Urothelium cell line (cell line): ENCODE measurements around the gene EPHA4.

Experiments
- DNase-seq: peaks from one replicate; pipeline ENCODE4 v3.0.0; 2011; ENCODE audit warnings: low spot score, mixed read lengths
- FAIRE-seq: peaks from 2 replicates; lab custom pipeline; 2011; peaks lifted over from hg19 to GRCh38; lab: Jason Lieb, UNC

EPHA4 gene

GRCh38 chr2:221410487-221410886, 161.6 kb downstream of the EPHA4 start:
- FAIRE-seq: no peak
- DNase-seq: no peak

- DNase-seq (no peak), FAIRE-seq (no peak)
Observed at GRCh38 chr2:221407765-221408164, 164.3 kb downstream of the EPHA4 start.

- DNase-seq (no peak), FAIRE-seq (no peak)
Observed at GRCh38 chr2:221405521-221405920, 166.6 kb downstream of the EPHA4 start.

GRCh38 chr2:221402072-221402471, 170.0 kb downstream of the EPHA4 start:
- DNase-seq: no peak
- no peak for FAIRE-seq

GRCh38 chr2:221400411-221400810, 171.7 kb downstream of the EPHA4 start:
- no peak for FAIRE-seq
- no peak for DNase-seq

GRCh38 chr2:221399183-221399582, 172.9 kb downstream of the EPHA4 start:
- FAIRE-seq: no peak
- DNase-seq: no peak

GRCh38 chr2:221397187-221397586, 174.9 kb downstream of the EPHA4 start:
- no peak for FAIRE-seq
- DNase-seq: no peak

GRCh38 chr2:221392228-221392881, 179.7 kb downstream of the EPHA4 start:
- FAIRE-seq (no peak), DNase-seq (no peak)

GRCh38 chr2:221390878-221391277, 181.2 kb downstream of the EPHA4 start:
- FAIRE-seq (no peak), DNase-seq (no peak)

GRCh38 chr2:221389904-221390303, 182.2 kb downstream of the EPHA4 start:
- no peak for DNase-seq
- FAIRE-seq: no peak

- FAIRE-seq: no peak
- DNase-seq: no peak
Observed at GRCh38 chr2:221389421-221389820, 182.7 kb downstream of the EPHA4 start.

GRCh38 chr2:221388891-221389290, 183.2 kb downstream of the EPHA4 start:
- FAIRE-seq (no peak), DNase-seq (no peak)

GRCh38 chr2:221385716-221386115, 186.4 kb downstream of the EPHA4 start:
- DNase-seq (no peak), FAIRE-seq (no peak)

- FAIRE-seq (no peak), DNase-seq (no peak)
Observed at GRCh38 chr2:221381928-221382488, 190.1 kb downstream of the EPHA4 start.

- no peak for FAIRE-seq
Observed at GRCh38 chr2:221380686-221381085, 191.4 kb downstream of the EPHA4 start.

GRCh38 chr2:221380062-221380461, 192.0 kb downstream of the EPHA4 start:
- DNase-seq (no peak), FAIRE-seq (no peak)

More at GRCh38 chr2:221380686-221381085, 191.4 kb downstream of the EPHA4 start:
- no peak for DNase-seq

GRCh38 chr2:221377597-221377996, 194.5 kb downstream of the EPHA4 start:
- no peak for DNase-seq
- no peak for FAIRE-seq

- no peak for FAIRE-seq
- no peak for DNase-seq
Observed at GRCh38 chr2:221377066-221377465, 195.0 kb downstream of the EPHA4 start.

GRCh38 chr2:221374234-221374633, 197.9 kb downstream of the EPHA4 start:
- DNase-seq (no peak), FAIRE-seq (no peak)

- FAIRE-seq (no peak), DNase-seq (no peak)
Observed at GRCh38 chr2:221372907-221373306, 199.2 kb downstream of the EPHA4 start.

GRCh38 chr2:221372159-221372884, 199.8 kb downstream of the EPHA4 start:
- DNase-seq: peak; percentile 22

GRCh38 chr2:221371347-221371746, 200.8 kb downstream of the EPHA4 start:
- DNase-seq (no peak), FAIRE-seq (no peak)

More at GRCh38 chr2:221372159-221372884, 199.8 kb downstream of the EPHA4 start:
- FAIRE-seq: no peak
